OCI-LY3 (cell line): ENCODE data around the gene FGF22.
"Not testable (repeated sequence)": the region's sequence is repeated elsewhere in the genome, so short reads cannot be mapped to it uniquely, and the experiment has no call there.

Experiments
- EZH2phosphoT487 ChIP-seq: fragments of 200-600 bp; shearing (Covaris generic); IDR thresholded peaks from 2 replicates; pipeline ENCODE4 v1.6.1; 2018; ENCODE audit warnings: antibody characterized with exemption, mixed run types, low read depth
- TF ChIP-seq, protein P1 (sequence below): fragments of 200-600, 300-600 bp; sonication (generic); IDR thresholded peaks from 2 replicates; pipeline ENCODE4 v1.5.1; 2014; ENCODE audit warnings: antibody characterized with exemption, low read length, low read depth

DNA sequence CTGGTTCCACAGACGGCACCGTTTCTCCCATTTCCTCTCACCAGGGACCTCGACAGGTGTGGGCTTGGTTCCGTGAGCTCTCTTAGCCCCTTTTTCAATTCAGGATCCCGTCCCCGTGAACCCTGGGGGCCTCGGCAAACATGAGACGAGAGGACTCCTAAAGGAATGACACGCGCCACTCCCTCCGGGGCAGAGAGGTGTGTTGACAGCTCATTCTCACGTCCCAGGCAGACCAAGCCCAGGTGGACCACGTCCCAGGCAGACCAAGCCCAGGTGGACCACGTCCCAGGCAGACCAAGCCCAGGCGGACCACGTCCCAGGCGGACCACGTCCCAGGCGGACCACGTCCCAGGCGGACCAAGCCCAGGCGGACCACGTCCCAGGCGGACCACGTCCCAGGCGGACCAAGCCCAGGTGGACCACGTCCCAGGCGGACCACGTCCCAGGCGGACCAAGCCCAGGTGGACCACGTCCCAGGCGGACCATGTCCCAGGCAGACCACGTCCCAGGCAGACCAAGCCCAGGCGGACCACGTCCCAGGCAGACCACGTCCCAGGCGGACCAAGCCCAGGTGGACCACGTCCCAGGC, 27.4 kb downstream of the FGF22 start:
- TF ChIP-seq, protein P1, sequence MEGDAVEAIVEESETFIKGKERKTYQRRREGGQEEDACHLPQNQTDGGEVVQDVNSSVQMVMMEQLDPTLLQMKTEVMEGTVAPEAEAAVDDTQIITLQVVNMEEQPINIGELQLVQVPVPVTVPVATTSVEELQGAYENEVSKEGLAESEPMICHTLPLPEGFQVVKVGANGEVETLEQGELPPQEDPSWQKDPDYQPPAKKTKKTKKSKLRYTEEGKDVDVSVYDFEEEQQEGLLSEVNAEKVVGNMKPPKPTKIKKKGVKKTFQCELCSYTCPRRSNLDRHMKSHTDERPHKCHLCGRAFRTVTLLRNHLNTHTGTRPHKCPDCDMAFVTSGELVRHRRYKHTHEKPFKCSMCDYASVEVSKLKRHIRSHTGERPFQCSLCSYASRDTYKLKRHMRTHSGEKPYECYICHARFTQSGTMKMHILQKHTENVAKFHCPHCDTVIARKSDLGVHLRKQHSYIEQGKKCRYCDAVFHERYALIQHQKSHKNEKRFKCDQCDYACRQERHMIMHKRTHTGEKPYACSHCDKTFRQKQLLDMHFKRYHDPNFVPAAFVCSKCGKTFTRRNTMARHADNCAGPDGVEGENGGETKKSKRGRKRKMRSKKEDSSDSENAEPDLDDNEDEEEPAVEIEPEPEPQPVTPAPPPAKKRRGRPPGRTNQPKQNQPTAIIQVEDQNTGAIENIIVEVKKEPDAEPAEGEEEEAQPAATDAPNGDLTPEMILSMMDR, result not testable (repeated sequence)
- not testable (repeated sequence) for TF ChIP-seq EZH2phosphoT487
